Ishikawa (cell line): ENCODE results near the gene METTL24.

Source experiments
- CEBPB ChIP-seq: IDR thresholded peaks from 2 replicates; pipeline ENCODE4 v1.6.1; 2012
- CREB1 ChIP-seq: IDR thresholded peaks from 2 replicates; pipeline ENCODE4 v1.6.1; 2012; ENCODE audit warnings: low read depth
- EGR1 ChIP-seq: IDR thresholded peaks from 2 replicates; pipeline ENCODE4 v1.6.1; 2012
- EP300 ChIP-seq: IDR thresholded peaks from 2 replicates; pipeline ENCODE4 v1.6.1; 2012; ENCODE audit warnings: borderline replicate concordance
- FOXM1 ChIP-seq: IDR thresholded peaks from 2 replicates; pipeline ENCODE4 v1.6.1; 2012; ENCODE audit warnings: low read depth, borderline replicate concordance
- NFIC ChIP-seq: IDR thresholded peaks from 2 replicates; pipeline ENCODE4 v1.6.1; 2012
- RAD21 ChIP-seq: IDR thresholded peaks from 2 replicates; pipeline ENCODE4 v1.6.1; 2012; ENCODE audit warnings: low read depth
- TAF1 ChIP-seq: IDR thresholded peaks from 2 replicates; pipeline ENCODE4 v1.6.1; 2012; ENCODE audit warnings: low read depth, mild to moderate bottlenecking
- TCF12 ChIP-seq: IDR thresholded peaks from 2 replicates; pipeline ENCODE4 v1.6.1; 2012; ENCODE audit warnings: low read depth
- TEAD4 ChIP-seq: IDR thresholded peaks from 2 replicates; pipeline ENCODE4 v1.6.1; 2012
- YY1 ChIP-seq: IDR thresholded peaks from 2 replicates; pipeline ENCODE4 v1.6.1; 2012; ENCODE audit warnings: low read depth
- ZBTB7A ChIP-seq: IDR thresholded peaks from 2 replicates; pipeline ENCODE4 v1.6.1; 2012; ENCODE audit warnings: low read depth
- TF ChIP-seq, protein P1 (sequence below): IDR thresholded peaks from 2 replicates; pipeline ENCODE4 v1.6.1; 2012; ENCODE audit warnings: low read depth, mild to moderate bottlenecking
- TF ChIP-seq, protein P2 (sequence below): IDR thresholded peaks from 2 replicates; pipeline ENCODE4 v1.6.1; 2012
- TF ChIP-seq, protein P3 (sequence below): IDR thresholded peaks from 2 replicates; pipeline ENCODE4 v1.6.1; 2012

Gene METTL24

DNA sequence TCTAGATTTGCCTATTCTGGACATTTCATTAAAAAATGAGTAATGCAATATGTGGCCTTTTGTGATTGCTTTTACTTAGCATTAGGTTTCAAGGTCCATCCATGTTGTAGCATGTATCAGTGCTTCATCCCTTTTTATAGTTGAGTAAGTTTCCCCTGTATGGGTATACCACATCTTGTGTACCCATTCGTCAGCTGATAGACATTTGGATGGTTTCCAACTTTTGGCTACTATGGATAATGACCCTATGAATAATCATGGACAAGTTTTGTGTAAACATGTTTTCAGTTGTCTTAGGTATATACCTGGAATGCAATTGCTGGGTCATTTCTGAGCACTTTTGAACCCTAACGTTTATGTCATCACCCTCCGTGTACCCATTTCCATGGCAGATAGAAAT, 15.4 kb downstream of the METTL24 start:
- TF ChIP-seq TCF12 = no peak
- TF ChIP-seq TEAD4 = no peak
- no peak for TF ChIP-seq CREB1
- no peak for TF ChIP-seq ZBTB7A
- TF ChIP-seq FOXM1 = no peak
- TF ChIP-seq, protein P1, sequence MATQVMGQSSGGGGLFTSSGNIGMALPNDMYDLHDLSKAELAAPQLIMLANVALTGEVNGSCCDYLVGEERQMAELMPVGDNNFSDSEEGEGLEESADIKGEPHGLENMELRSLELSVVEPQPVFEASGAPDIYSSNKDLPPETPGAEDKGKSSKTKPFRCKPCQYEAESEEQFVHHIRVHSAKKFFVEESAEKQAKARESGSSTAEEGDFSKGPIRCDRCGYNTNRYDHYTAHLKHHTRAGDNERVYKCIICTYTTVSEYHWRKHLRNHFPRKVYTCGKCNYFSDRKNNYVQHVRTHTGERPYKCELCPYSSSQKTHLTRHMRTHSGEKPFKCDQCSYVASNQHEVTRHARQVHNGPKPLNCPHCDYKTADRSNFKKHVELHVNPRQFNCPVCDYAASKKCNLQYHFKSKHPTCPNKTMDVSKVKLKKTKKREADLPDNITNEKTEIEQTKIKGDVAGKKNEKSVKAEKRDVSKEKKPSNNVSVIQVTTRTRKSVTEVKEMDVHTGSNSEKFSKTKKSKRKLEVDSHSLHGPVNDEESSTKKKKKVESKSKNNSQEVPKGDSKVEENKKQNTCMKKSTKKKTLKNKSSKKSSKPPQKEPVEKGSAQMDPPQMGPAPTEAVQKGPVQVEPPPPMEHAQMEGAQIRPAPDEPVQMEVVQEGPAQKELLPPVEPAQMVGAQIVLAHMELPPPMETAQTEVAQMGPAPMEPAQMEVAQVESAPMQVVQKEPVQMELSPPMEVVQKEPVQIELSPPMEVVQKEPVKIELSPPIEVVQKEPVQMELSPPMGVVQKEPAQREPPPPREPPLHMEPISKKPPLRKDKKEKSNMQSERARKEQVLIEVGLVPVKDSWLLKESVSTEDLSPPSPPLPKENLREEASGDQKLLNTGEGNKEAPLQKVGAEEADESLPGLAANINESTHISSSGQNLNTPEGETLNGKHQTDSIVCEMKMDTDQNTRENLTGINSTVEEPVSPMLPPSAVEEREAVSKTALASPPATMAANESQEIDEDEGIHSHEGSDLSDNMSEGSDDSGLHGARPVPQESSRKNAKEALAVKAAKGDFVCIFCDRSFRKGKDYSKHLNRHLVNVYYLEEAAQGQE = no peak
- no peak for TF ChIP-seq TAF1
- TF ChIP-seq, protein P2, sequence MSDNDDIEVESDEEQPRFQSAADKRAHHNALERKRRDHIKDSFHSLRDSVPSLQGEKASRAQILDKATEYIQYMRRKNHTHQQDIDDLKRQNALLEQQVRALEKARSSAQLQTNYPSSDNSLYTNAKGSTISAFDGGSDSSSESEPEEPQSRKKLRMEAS = no peak
- TF ChIP-seq EP300 = no peak
- TF ChIP-seq YY1 = no peak
- no peak for TF ChIP-seq EGR1
- no peak for TF ChIP-seq NFIC
- TF ChIP-seq, protein P3, sequence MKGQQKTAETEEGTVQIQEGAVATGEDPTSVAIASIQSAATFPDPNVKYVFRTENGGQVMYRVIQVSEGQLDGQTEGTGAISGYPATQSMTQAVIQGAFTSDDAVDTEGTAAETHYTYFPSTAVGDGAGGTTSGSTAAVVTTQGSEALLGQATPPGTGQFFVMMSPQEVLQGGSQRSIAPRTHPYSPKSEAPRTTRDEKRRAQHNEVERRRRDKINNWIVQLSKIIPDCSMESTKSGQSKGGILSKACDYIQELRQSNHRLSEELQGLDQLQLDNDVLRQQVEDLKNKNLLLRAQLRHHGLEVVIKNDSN = no peak
- TF ChIP-seq CEBPB = no peak
- TF ChIP-seq RAD21 = no peak

DNA sequence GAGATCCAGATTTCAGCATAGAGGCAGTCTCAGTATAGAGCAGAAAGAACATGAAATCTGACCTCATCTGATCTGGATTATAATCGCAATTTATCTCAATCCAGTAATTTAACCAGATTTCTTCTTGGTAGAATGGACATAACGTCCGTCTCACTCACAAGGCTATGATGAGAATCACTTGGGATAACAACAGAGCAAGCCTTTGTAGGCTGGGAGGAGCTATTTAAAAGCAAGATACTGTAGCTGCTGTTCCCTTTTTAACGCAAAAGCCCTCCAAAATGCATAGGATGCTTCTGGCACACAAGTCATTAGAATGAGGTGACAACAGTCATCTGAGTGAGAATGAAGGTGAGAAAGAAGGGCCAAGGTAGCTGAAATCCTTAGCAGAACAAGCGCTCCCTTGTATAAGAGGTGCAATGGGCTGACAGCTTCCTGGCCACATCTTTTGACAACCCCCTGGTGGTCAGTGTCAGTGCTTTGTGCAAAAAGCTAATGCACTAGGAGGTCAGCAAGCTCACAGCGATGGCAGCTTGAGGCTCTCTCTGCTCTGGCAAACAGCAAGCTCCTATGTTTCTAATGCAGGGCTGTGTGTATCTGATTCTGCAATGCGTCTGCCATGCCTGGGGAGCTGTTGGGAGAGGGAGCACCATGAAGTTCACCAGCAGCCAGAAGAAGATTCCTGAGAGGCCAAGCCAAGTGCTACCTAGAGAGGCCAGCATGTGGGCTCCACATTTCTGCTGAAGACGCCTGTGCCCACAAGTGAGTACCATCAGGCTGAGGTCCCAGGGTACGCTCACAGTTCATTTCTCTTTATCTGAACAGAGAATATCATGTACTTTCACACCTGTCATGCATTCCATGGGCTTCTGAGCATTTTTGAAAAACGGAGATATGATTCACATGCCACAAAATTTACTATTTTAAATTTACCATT, 16.2 kb downstream of the METTL24 start:
- TF ChIP-seq FOXM1 = no peak
- TF ChIP-seq NFIC = no peak
- TF ChIP-seq, protein P1 = no peak
- TF ChIP-seq, protein P2 = no peak
- no peak for TF ChIP-seq CEBPB
- no peak for TF ChIP-seq TCF12
- TF ChIP-seq EGR1 = no peak
- no peak for TF ChIP-seq RAD21
- no peak for TF ChIP-seq TEAD4
- no peak for TF ChIP-seq CREB1
- TF ChIP-seq, protein P3 = no peak
- no peak for TF ChIP-seq ZBTB7A
- TF ChIP-seq EP300 = no peak

DNA sequence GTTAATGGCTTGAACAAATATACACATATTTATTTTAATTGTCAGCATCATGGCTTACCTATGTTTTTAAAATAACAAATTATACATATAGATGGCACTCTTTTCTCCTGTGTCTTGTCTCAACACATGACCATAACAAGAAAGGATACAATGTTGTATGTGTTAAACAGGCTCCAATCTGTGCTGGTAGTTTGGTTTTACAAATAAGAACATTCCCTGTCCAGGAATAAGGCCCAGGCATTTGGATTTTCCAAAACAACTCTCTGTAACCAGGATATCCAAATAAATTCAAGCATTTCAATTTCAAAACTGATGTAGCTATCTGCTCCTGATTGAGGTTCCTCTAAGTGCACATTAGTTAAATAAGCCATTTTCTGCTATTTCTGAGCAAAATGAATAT, 17.1 kb downstream of the METTL24 start:
- TF ChIP-seq RAD21 (no peak), NFIC (no peak)

DNA sequence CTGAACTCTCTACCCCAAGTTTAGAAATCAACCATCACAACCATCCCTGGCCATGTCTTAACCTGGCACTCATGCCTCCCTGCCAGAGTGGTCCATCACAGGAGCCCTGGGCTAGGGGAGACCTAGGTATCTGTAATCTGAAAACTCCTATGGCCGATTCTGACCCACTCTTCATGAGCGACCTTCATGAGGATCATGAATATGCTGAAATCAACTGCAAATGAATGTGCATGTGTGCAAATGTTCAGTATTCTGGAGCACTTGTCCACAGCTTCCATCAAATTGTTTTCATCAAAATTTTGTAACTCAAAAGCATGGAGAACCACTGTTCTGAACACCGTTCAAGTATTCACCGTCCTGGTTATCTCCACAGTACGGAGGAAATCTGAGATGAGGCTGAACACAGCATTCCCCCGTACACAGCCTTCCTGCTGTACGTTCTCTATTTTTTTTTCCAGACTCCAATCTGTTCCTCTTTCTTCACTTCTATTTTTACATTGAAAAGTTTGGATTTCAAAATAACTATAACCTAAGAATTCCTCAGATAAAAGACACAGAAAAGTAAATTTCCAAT, 17.7 kb downstream of the METTL24 start:
- TF ChIP-seq, protein P1 = no peak
- TF ChIP-seq, protein P3 = no peak
- no peak for TF ChIP-seq NFIC
- no peak for TF ChIP-seq EGR1
- no peak for TF ChIP-seq ZBTB7A
